Measurements from ENCODE around the gene MATR3.

The MATR3 gene

GRCh38 chr5:139294374-139295165 lies 1.0 kb downstream of the MATR3 start:
- no peaks in the 10 kb centered on the region for H3K27me3 ChIP-seq (ENCODE audit: insufficient read depth, insufficient read length)
- TF ChIP-seq YY1 (IDR thresholded peaks at IDR 0.05; ENCODE audit: insufficient read depth, insufficient read length) = no peak
- no peak for TF ChIP-seq SUZ12 (IDR thresholded peaks at IDR 0.05; ENCODE audit: extremely low read depth, insufficient read depth, insufficient read length)
- no peak for TF ChIP-seq ZNF274 (IDR thresholded peaks at IDR 0.05; ENCODE audit: low read depth, low read length)
- H3K36me3 ChIP-seq (ENCODE audit: insufficient read depth, insufficient read length, low read length) = peaks cover 21% of the 10 kb centered on the region
- H3K9ac ChIP-seq (ENCODE audit: insufficient read length, low read depth) = peak overlapping the region; percentile 98
- H3K9me3 ChIP-seq (ENCODE audit: insufficient read depth, low read length) = no peaks in the 10 kb centered on the region
- no peak for DNase-seq (ENCODE audit: low read depth, low spot score)
- no peaks in the 10 kb centered on the region for H3K4me1 ChIP-seq (ENCODE audit: insufficient read depth, insufficient read length)
- H3K4me3 ChIP-seq (ENCODE audit: insufficient read length, low read depth) = peak overlapping the region; percentile 84

GRCh38 chr5:139295346-139296057 lies 2.0 kb downstream of the MATR3 start:
- TF ChIP-seq SUZ12 (IDR thresholded peaks at IDR 0.05; ENCODE audit: extremely low read depth, insufficient read depth, insufficient read length) (no peak), ZNF274 (IDR thresholded peaks at IDR 0.05; ENCODE audit: low read depth, low read length) (no peak), YY1 (IDR thresholded peaks at IDR 0.05; ENCODE audit: insufficient read depth, insufficient read length) (no peak)
- Histone ChIP-seq H3K36me3 (ENCODE audit: insufficient read depth, insufficient read length, low read length) (peaks cover 21% of the 10 kb centered on the region), H3K27me3 (ENCODE audit: insufficient read depth, insufficient read length) (no peaks in the 10 kb centered on the region), H3K4me1 (ENCODE audit: insufficient read depth, insufficient read length) (no peaks in the 10 kb centered on the region), H3K9ac (ENCODE audit: insufficient read length, low read depth) (peak overlapping the region; percentile 98), H3K9me3 (ENCODE audit: insufficient read depth, low read length) (no peaks in the 10 kb centered on the region), H3K4me3 (ENCODE audit: insufficient read length, low read depth) (peak overlapping the region; percentile 84)
- no peak for DNase-seq (ENCODE audit: low read depth, low spot score)

GRCh38 chr5:139296198-139296597 lies 2.7 kb downstream of the MATR3 start:
- H3K4me3 ChIP-seq (ENCODE audit: insufficient read length, low read depth) = no peak overlapping the region
- TF ChIP-seq ZNF274 (IDR thresholded peaks at IDR 0.05; ENCODE audit: low read depth, low read length) (no peak), YY1 (IDR thresholded peaks at IDR 0.05; ENCODE audit: insufficient read depth, insufficient read length) (no peak), SUZ12 (IDR thresholded peaks at IDR 0.05; ENCODE audit: extremely low read depth, insufficient read depth, insufficient read length) (no peak)
- H3K9ac ChIP-seq (ENCODE audit: insufficient read length, low read depth) = no peak overlapping the region
- no peak for DNase-seq (ENCODE audit: low read depth, low spot score)
- H3K27me3 ChIP-seq (ENCODE audit: insufficient read depth, insufficient read length) = no peaks in the 10 kb centered on the region
- H3K9me3 ChIP-seq (ENCODE audit: insufficient read depth, low read length) = no peaks in the 10 kb centered on the region
- peaks cover 16% of the 10 kb centered on the region for H3K36me3 ChIP-seq (ENCODE audit: insufficient read depth, insufficient read length, low read length)
- H3K4me1 ChIP-seq (ENCODE audit: insufficient read depth, insufficient read length) = no peaks in the 10 kb centered on the region

GRCh38 chr5:139296862-139297326 lies 3.4 kb downstream of the MATR3 start:
- Histone ChIP-seq H3K36me3 (ENCODE audit: insufficient read depth, insufficient read length, low read length) (peaks cover 17% of the 10 kb centered on the region), H3K9ac (ENCODE audit: insufficient read length, low read depth) (no peak overlapping the region), H3K27me3 (ENCODE audit: insufficient read depth, insufficient read length) (no peaks in the 10 kb centered on the region), H3K4me1 (ENCODE audit: insufficient read depth, insufficient read length) (no peaks in the 10 kb centered on the region), H3K4me3 (ENCODE audit: insufficient read length, low read depth) (no peak overlapping the region), H3K9me3 (ENCODE audit: insufficient read depth, low read length) (no peaks in the 10 kb centered on the region)
- TF ChIP-seq SUZ12 (IDR thresholded peaks at IDR 0.05; ENCODE audit: extremely low read depth, insufficient read depth, insufficient read length) (no peak), ZNF274 (IDR thresholded peaks at IDR 0.05; ENCODE audit: low read depth, low read length) (no peak), YY1 (IDR thresholded peaks at IDR 0.05; ENCODE audit: insufficient read depth, insufficient read length) (no peak)
- no peak for DNase-seq (ENCODE audit: low read depth, low spot score)

GRCh38 chr5:139297439-139298133 lies 4.0 kb downstream of the MATR3 start:
- Histone ChIP-seq H3K27me3 (ENCODE audit: insufficient read depth, insufficient read length) (no peaks in the 10 kb centered on the region), H3K9me3 (ENCODE audit: insufficient read depth, low read length) (no peaks in the 10 kb centered on the region), H3K4me3 (ENCODE audit: insufficient read length, low read depth) (no peak overlapping the region), H3K9ac (ENCODE audit: insufficient read length, low read depth) (no peak overlapping the region), H3K36me3 (ENCODE audit: insufficient read depth, insufficient read length, low read length) (peaks cover 18% of the 10 kb centered on the region), H3K4me1 (ENCODE audit: insufficient read depth, insufficient read length) (no peaks in the 10 kb centered on the region)
- TF ChIP-seq ZNF274 (IDR thresholded peaks at IDR 0.05; ENCODE audit: low read depth, low read length) (no peak), YY1 (IDR thresholded peaks at IDR 0.05; ENCODE audit: insufficient read depth, insufficient read length) (no peak), SUZ12 (IDR thresholded peaks at IDR 0.05; ENCODE audit: extremely low read depth, insufficient read depth, insufficient read length) (no peak)
- DNase-seq (ENCODE audit: low read depth, low spot score) = no peak

GRCh38 chr5:139298242-139298641 lies 4.7 kb downstream of the MATR3 start:
- no peak overlapping the region for H3K4me3 ChIP-seq (ENCODE audit: insufficient read length, low read depth)
- TF ChIP-seq ZNF274 (IDR thresholded peaks at IDR 0.05; ENCODE audit: low read depth, low read length) (no peak), YY1 (IDR thresholded peaks at IDR 0.05; ENCODE audit: insufficient read depth, insufficient read length) (no peak), SUZ12 (IDR thresholded peaks at IDR 0.05; ENCODE audit: extremely low read depth, insufficient read depth, insufficient read length) (no peak)
- peaks cover 18% of the 10 kb centered on the region for H3K36me3 ChIP-seq (ENCODE audit: insufficient read depth, insufficient read length, low read length)
- no peaks in the 10 kb centered on the region for H3K4me1 ChIP-seq (ENCODE audit: insufficient read depth, insufficient read length)
- H3K9ac ChIP-seq (ENCODE audit: insufficient read length, low read depth) = no peak overlapping the region
- no peak for DNase-seq (ENCODE audit: low read depth, low spot score)
- H3K9me3 ChIP-seq (ENCODE audit: insufficient read depth, low read length) = no peaks in the 10 kb centered on the region
- H3K27me3 ChIP-seq (ENCODE audit: insufficient read depth, insufficient read length) = no peaks in the 10 kb centered on the region

All from NT2/D1 (cell line).